ENCODE measurements around the gene FGF11.

FGF11 gene

GRCh38 chr17:7467498-7467897, 28.2 kb downstream of the FGF11 start:
- ChIA-PET CTCF (interaction anchor here (1.2 to 1.4 kb wide), 2 partner anchors 35 to 112 kb away, joined by 3 read pairs; no protein-coding TSS in a partner anchor), POLR2A (interaction anchor here (1.3 kb wide), 1 partner anchor 12 kb away, joined by 4 read pairs; the partner anchor contains the start of gene ZBTB4)
- Histone ChIP-seq H3K4me1 (ENCODE audit: control insufficient read depth, insufficient read depth, low read length) (peaks cover 6% of the 10 kb centered on the region), H3K9me3 (ENCODE audit: control insufficient read depth, insufficient read depth, low read depth, low read length) (no peaks in the 10 kb centered on the region), H3K4me3 (ENCODE audit: low read depth, low read length) (no peak overlapping the region), H3K27ac (ENCODE audit: extremely low read depth, low read depth, low read length) (0 out of 2 replicates have a peak overlapping the region, but pooled peaks have one; percentile 19), H3K36me3 (ENCODE audit: control insufficient read depth in 2 of 2, insufficient read depth in 1 of 2, low read length in 2 of 2) (peaks cover 0 to 38% of the 10 kb centered on the region in 2 experiments; a peak in 2 of 3 replicates)
- TF ChIP-seq HOXC10 (CRISPR knock-in tag; IDR thresholded peaks at IDR 0.05): no peak
- no peak for TF ChIP-seq ZNF148 (tag by site-specific recombination; IDR thresholded peaks at IDR 0.05; ENCODE audit: borderline replicate concordance)

- Histone ChIP-seq H3K4me1 (ENCODE audit: control insufficient read depth, insufficient read depth, low read length) (peaks cover 6% of the 10 kb centered on the region), H3K36me3 (ENCODE audit: control insufficient read depth in 2 of 2, insufficient read depth in 1 of 2, low read length in 2 of 2) (peaks cover 0 to 31% of the 10 kb centered on the region in 2 experiments; a peak in 2 of 3 replicates), H3K4me3 (ENCODE audit: low read depth, low read length) (no peak overlapping the region), H3K9me3 (ENCODE audit: control insufficient read depth, insufficient read depth, low read depth, low read length) (no peaks in the 10 kb centered on the region), H3K27ac (ENCODE audit: extremely low read depth, low read depth, low read length) (peak overlapping the region; percentile 31; the same call in 1 of the 2 replicates)
- CTCF ChIA-PET: interaction anchor here (0.5 to 1.4 kb wide), 2 partner anchors 34 to 61 kb away, joined by 3 read pairs; no protein-coding TSS in a partner anchor
- POLR2A ChIA-PET: interaction anchor here (0.6 to 0.7 kb wide), 2 partner anchors 46 to 68 kb away, joined by 3 to 6 read pairs; no protein-coding TSS in a partner anchor
- no peak for TF ChIP-seq ZNF350 (tag by site-specific recombination; IDR thresholded peaks at IDR 0.05)
- TF ChIP-seq SP7 (tag by site-specific recombination; IDR thresholded peaks at IDR 0.05): no peak
- no peak for TF ChIP-seq ZNF610 (tag by site-specific recombination; IDR thresholded peaks at IDR 0.05; ENCODE audit: borderline replicate concordance)
- no peak for TF ChIP-seq ZNF223 (tag by site-specific recombination; IDR thresholded peaks at IDR 0.05)
- no peak for TF ChIP-seq ZNF747 (tag by site-specific recombination; IDR thresholded peaks at IDR 0.05)
- TF ChIP-seq ZNF24 (tag by site-specific recombination; IDR thresholded peaks at IDR 0.05): no peak
- TF ChIP-seq ZNF837 (tag by site-specific recombination; IDR thresholded peaks at IDR 0.05): no peak
- peak; percentile 94 for TF ChIP-seq ZNF239 (tag by site-specific recombination; IDR thresholded peaks at IDR 0.05)
These were observed 29.0 kb downstream of the FGF11 start for GRCh38 chr17:7468290-7468689.

- H3K36me3 ChIP-seq (ENCODE audit: control insufficient read depth in 2 of 2, insufficient read depth in 1 of 2, low read length in 2 of 2): peaks cover 0 to 24% of the 10 kb centered on the region in 2 experiments; a peak in 2 of 3 replicates
These were observed 29.6 kb downstream of the FGF11 start for GRCh38 chr17:7468804-7469389.

More at GRCh38 chr17:7468804-7469389, 29.6 kb downstream of the FGF11 start:
- ChIA-PET CTCF (interaction anchor here (0.5 to 0.9 kb wide), 2 partner anchors 62 to 89 kb away, joined by 3 read pairs; no protein-coding TSS in a partner anchor), POLR2A (interaction anchor here (0.7 kb wide), 1 partner anchor 45 kb away, joined by 3 read pairs; no protein-coding TSS in a partner anchor)
- Histone ChIP-seq H3K27ac (ENCODE audit: extremely low read depth, low read depth, low read length) (peak overlapping the region; percentile 31; the same call in 1 of the 2 replicates), H3K4me3 (ENCODE audit: low read depth, low read length) (no peak overlapping the region), H3K9me3 (ENCODE audit: control insufficient read depth, insufficient read depth, low read depth, low read length) (no peaks in the 10 kb centered on the region), H3K4me1 (ENCODE audit: control insufficient read depth, insufficient read depth, low read length) (peaks cover 6% of the 10 kb centered on the region)
- TF ChIP-seq IKZF3 (tag by site-specific recombination; IDR thresholded peaks at IDR 0.05) (peak; percentile 58; the same call in 1 of the 2 replicates), ZNF335 (tag by site-specific recombination; conservative IDR thresholded peaks at IDR 0.05) (peak; percentile 76), ZNF600 (tag by site-specific recombination; IDR thresholded peaks at IDR 0.05) (no peak), TCF7L2 (IDR thresholded peaks at IDR 0.05; ENCODE audit: borderline replicate concordance, low read depth, low read length) (no peak), OSR2 (tag by site-specific recombination; IDR thresholded peaks at IDR 0.05) (peak; percentile 76), ATF2 (tag by site-specific recombination; IDR thresholded peaks at IDR 0.05; ENCODE audit: low read depth) (peak; percentile 68)
